Smooth muscle cell (in vitro differentiated cells): ENCODE data around the gene DHX57. TPM values are rescaled to one million over a fixed set of nuclear protein-coding genes. Genes with fewer than 3 reads are reported as not detected.
"Not testable (repeated sequence)": the region's sequence is repeated elsewhere in the genome, so short reads cannot be mapped to it uniquely, and the experiment has no call there.

Experiments
- DNase-seq: peaks from one replicate; lab custom pipeline; 2025; ENCODE audit not compliant: unreplicated experiment; lab: John Stamatoyannopoulos, UW
- H2AFZ ChIP-seq: fragments of 200-600 bp; sonication (generic); 2 replicates; pipeline ENCODE4 v1.6.0; 2016; ENCODE audit warnings: antibody characterized with exemption, low read depth, mild to moderate bottlenecking
- H3F3A ChIP-seq: fragments of 200-600 bp; sonication (generic); 2 replicates; pipeline ENCODE4 v1.6.0; 2017; ENCODE audit warnings: antibody characterized with exemption, low read depth
- H3K27ac ChIP-seq: fragments of 200-600 bp; sonication (generic); 2 replicates; pipeline ENCODE4 v1.5.1; 2016; ENCODE audit warnings: low read depth, mild to moderate bottlenecking
- H3K27me3 ChIP-seq: fragments of 200-600 bp; sonication (generic); 2 replicates; pipeline ENCODE4 v1.6.1; 2016; ENCODE audit warnings: low read depth, mild to moderate bottlenecking
- H3K36me3 ChIP-seq: fragments of 200-600 bp; sonication (generic); 2 replicates; pipeline ENCODE4 v1.5.1; 2016; ENCODE audit warnings: low read depth
- H3K4me1 ChIP-seq: fragments of 200-600 bp; sonication (generic); 2 replicates; pipeline ENCODE4 v1.5.1; 2016; ENCODE audit warnings: low read depth
- H3K4me2 ChIP-seq: fragments of 200-600 bp; sonication (generic); 2 replicates; pipeline ENCODE4 v1.6.0; 2016; ENCODE audit warnings: mild to moderate bottlenecking
- H3K4me3 ChIP-seq: fragments of 200-600 bp; sonication (generic); 2 replicates; pipeline ENCODE4 v1.5.1; 2016; ENCODE audit warnings: mild to moderate bottlenecking
- H3K79me2 ChIP-seq: fragments of 200-600 bp; sonication (generic); 2 replicates; pipeline ENCODE4 v1.6.0; 2016; ENCODE audit warnings: low read depth, mild to moderate bottlenecking
- H3K9ac ChIP-seq: fragments of 200-600 bp; sonication (generic); 2 replicates; pipeline ENCODE4 v1.6.0; 2016; ENCODE audit warnings: low read depth
- H3K9me3 ChIP-seq: fragments of 200-600 bp; sonication (generic); replicated peaks from 2 replicates; pipeline ENCODE4 v1.5.1; 2016; ENCODE audit warnings: low read depth
- H4K20me1 ChIP-seq: fragments of 200-600 bp; sonication (generic); 2 replicates; pipeline ENCODE4 v1.6.0; 2016; ENCODE audit warnings: low read depth
- CTCF ChIP-seq: fragments of 200-600 bp; sonication (generic); IDR thresholded peaks from 2 replicates; pipeline ENCODE4 v1.5.1; 2017; ENCODE audit warnings: borderline replicate concordance, mild to moderate bottlenecking, antibody characterized with exemption; ENCODE audit not compliant: insufficient read depth, poor library complexity, severe bottlenecking
- WGBS: methylation state at CpG from one replicate; pipeline ENCODE4 v1.1.7; 2016; ENCODE audit warnings: low lambda C conversion rate; 5-methylcytosine and 5-hydroxymethylcytosine counted together
- polyA plus RNA-seq: library from polyadenylated mRNA; unstranded; fragments of >200 nt; fragmentation: Nextera tagmentation; extraction: Ambion mirVana; gene quantifications from 2 replicates; pipeline ENCODE4 v1.2.1, GENCODE V29; 2016
- total RNA-seq: library from RNA; depleted of rRNA; stranded (reverse); fragments of >200 nt; gene quantifications from 2 replicates; pipeline ENCODE4 v1.2.3, GENCODE V29; 2014

Gene DHX57
- total and polyA plus RNA-seq, 2 experiments from 2014 or later, result 10.8 to 16.8 TPM

- no peak overlapping the region for H3K27ac ChIP-seq
- no peaks in the 10 kb centered on the region for H3K27me3 ChIP-seq
- no peak overlapping the region for H3K4me3 ChIP-seq
- no peak overlapping the region for H3K4me2 ChIP-seq
- no peaks in the 10 kb centered on the region for H3K9me3 ChIP-seq
- DNase-seq, result no peak
- H3K4me1 ChIP-seq, result no peaks in the 10 kb centered on the region
- 96% methylated on average over 5 of the region's 5 CpGs for WGBS
- no peak for TF ChIP-seq CTCF
- no peak overlapping the region for H3K9ac ChIP-seq
- no peaks in the 10 kb centered on the region for H3K79me2 ChIP-seq
- H4K20me1 ChIP-seq, result no peaks in the 10 kb centered on the region
- no peaks in the 10 kb centered on the region for H3K36me3 ChIP-seq
- H2AFZ ChIP-seq, result no peak overlapping the region
- no peaks in the 10 kb centered on the region for H3F3A ChIP-seq
Observed at GRCh38 chr2:38793511-38793910, 82.2 kb downstream of the DHX57 start.

- TF ChIP-seq CTCF, result no peak
- no peaks in the 10 kb centered on the region for H3F3A ChIP-seq
- no peaks in the 10 kb centered on the region for H3K4me1 ChIP-seq
- H3K4me2 ChIP-seq, result no peak overlapping the region
- no peaks in the 10 kb centered on the region for H4K20me1 ChIP-seq
- no peaks in the 10 kb centered on the region for H3K36me3 ChIP-seq
- no peak overlapping the region for H3K4me3 ChIP-seq
- no peaks in the 10 kb centered on the region for H3K9me3 ChIP-seq
- H3K79me2 ChIP-seq, result no peaks in the 10 kb centered on the region
- no peak overlapping the region for H2AFZ ChIP-seq
- no peak overlapping the region for H3K27ac ChIP-seq
- 39% methylated on average over 2 of the region's 2 CpGs for WGBS
- no peaks in the 10 kb centered on the region for H3K27me3 ChIP-seq
- DNase-seq, result no peak
- no peak overlapping the region for H3K9ac ChIP-seq
Observed at GRCh38 chr2:38792751-38793150, 83.0 kb downstream of the DHX57 start.

- H3K27me3 ChIP-seq, H3K79me2 ChIP-seq, H4K20me1 ChIP-seq, H3K4me1 ChIP-seq, H3K36me3 ChIP-seq, H3K9ac ChIP-seq, H3K27ac ChIP-seq, H3K4me3 ChIP-seq, DNase-seq, H2AFZ ChIP-seq, H3K9me3 ChIP-seq, H3K4me2 ChIP-seq, H3F3A ChIP-seq: not testable (repeated sequence)
- 91% methylated on average over 8 of the region's 8 CpGs for WGBS
Observed at GRCh38 chr2:38792321-38792720, 83.4 kb downstream of the DHX57 start.

- H3K36me3 ChIP-seq, result no peaks in the 10 kb centered on the region
- no peaks in the 10 kb centered on the region for H4K20me1 ChIP-seq
- no peak overlapping the region for H2AFZ ChIP-seq
- no peak overlapping the region for H3K4me2 ChIP-seq
- no peaks in the 10 kb centered on the region for H3K4me1 ChIP-seq
- no peak overlapping the region for H3K27ac ChIP-seq
- no peaks in the 10 kb centered on the region for H3F3A ChIP-seq
- WGBS, result 92% methylated on average over 1 of the region's 1 CpG
- TF ChIP-seq CTCF, result no peak
- no peaks in the 10 kb centered on the region for H3K9me3 ChIP-seq
- H3K9ac ChIP-seq, result no peak overlapping the region
- no peaks in the 10 kb centered on the region for H3K79me2 ChIP-seq
- DNase-seq, result no peak
- H3K27me3 ChIP-seq, result no peaks in the 10 kb centered on the region
- H3K4me3 ChIP-seq, result no peak overlapping the region
Observed at GRCh38 chr2:38791744-38792143, 84.0 kb downstream of the DHX57 start.
